WTC11 (cell line): ENCODE results near the gene DNAJC6. TPM values are rescaled to one million over a fixed set of nuclear protein-coding genes. Genes with fewer than 3 reads are reported as not detected.

ENCODE experiments used
- ATAC-seq: fragments of 200-7000 bp; cut with Tn5 transposase; 2 replicates; pipeline ENCODE4 v1.10.0; 2021; ENCODE audit warnings: mild to moderate bottlenecking, moderate library complexity
- CTCF ChIA-PET: fragments of 300-600 bp; sonication (Branson Sonifier 250); formaldehyde crosslinking; loops from one replicate; lab custom pipeline; 2021; ENCODE audit warnings: antibody characterized with exemption; lab: Charles Lee
- POLR2A ChIA-PET: fragments of 350-600 bp; sonication (Branson Sonifier 250); formaldehyde crosslinking; loops from one replicate; lab custom pipeline; 2021; ENCODE audit warnings: antibody characterized with exemption; lab: Charles Lee
- DNase-seq: peaks from one replicate; pipeline ENCODE4 v3.0.0; 2021; ENCODE audit warnings: low spot score
- H3K27ac Mint-ChIP-seq: 2 replicates; pipeline ENCODE4 v1.8.0; 2021; ENCODE audit warnings: mixed read lengths
- H3K27me3 Mint-ChIP-seq: 2 replicates; pipeline ENCODE4 v1.8.0; 2021; ENCODE audit warnings: low read depth, mild to moderate bottlenecking, moderate library complexity, mixed read lengths
- H3K36me3 Mint-ChIP-seq: 2 replicates; pipeline ENCODE4 v1.8.0; 2021; ENCODE audit warnings: mixed read lengths
- H3K4me1 Mint-ChIP-seq: 2 replicates; pipeline ENCODE4 v1.8.0; 2022; ENCODE audit warnings: mixed read lengths
- H3K4me3 Mint-ChIP-seq: 2 replicates; pipeline ENCODE4 v1.8.0; 2021; ENCODE audit warnings: mild to moderate bottlenecking, moderate library complexity, mixed read lengths
- H3K9me3 Mint-ChIP-seq: 2 replicates; pipeline ENCODE4 v1.8.0; 2021; ENCODE audit warnings: mixed read lengths
- ATF2 ChIP-seq: sonication (generic); formaldehyde crosslinking; IDR thresholded peaks from 2 replicates; pipeline ENCODE4 v1.8.1; 2022; ENCODE audit warnings: low read depth, missing genetic modification reagents, borderline replicate concordance
- E2F4 ChIP-seq: sonication (generic); formaldehyde crosslinking; IDR thresholded peaks from 2 replicates; pipeline ENCODE4 v1.8.1; 2022; ENCODE audit warnings: low read depth, mild to moderate bottlenecking, moderate library complexity, missing genetic modification reagents, borderline replicate concordance
- NFATC4 ChIP-seq: fragments of 250-450 bp; sonication (Bioruptor Pico); IDR thresholded peaks from 2 replicates; pipeline ENCODE4 v1.9.0; 2021; ENCODE audit warnings: mild to moderate bottlenecking
- NR1H2 ChIP-seq: sonication (generic); formaldehyde crosslinking; IDR thresholded peaks from 2 replicates; pipeline ENCODE4 v1.9.0; 2021; ENCODE audit warnings: mild to moderate bottlenecking, moderate library complexity, missing genetic modification reagents
- PREB ChIP-seq: sonication (generic); formaldehyde crosslinking; IDR thresholded peaks from 2 replicates; pipeline ENCODE4 v1.8.1; 2022; ENCODE audit warnings: mild to moderate bottlenecking, missing genetic modification reagents, moderate library complexity, borderline replicate concordance
- RORB ChIP-seq: fragments of 250-450 bp; sonication (Bioruptor Pico); IDR thresholded peaks from 2 replicates; pipeline ENCODE4 v1.9.0; 2021; ENCODE audit warnings: mild to moderate bottlenecking
- SOX15 ChIP-seq: fragments of 250-450 bp; sonication (Bioruptor Pico); IDR thresholded peaks from 2 replicates; pipeline ENCODE4 v1.9.0; 2021; ENCODE audit warnings: mild to moderate bottlenecking
- STAT6 ChIP-seq: sonication (generic); formaldehyde crosslinking; conservative IDR thresholded peaks from 2 replicates; pipeline ENCODE4 v1.8.1; 2023; ENCODE audit warnings: mild to moderate bottlenecking, low read depth, missing genetic modification reagents, moderate library complexity
- ZNF281 ChIP-seq: sonication (generic); formaldehyde crosslinking; IDR thresholded peaks from 2 replicates; pipeline ENCODE4 v1.8.0; 2023; ENCODE audit warnings: mild to moderate bottlenecking, missing genetic modification reagents
- ZNF425 ChIP-seq: fragments of 250-450 bp; sonication (Bioruptor Pico); conservative IDR thresholded peaks from 2 replicates; pipeline ENCODE4 v1.9.0; 2021; ENCODE audit warnings: mild to moderate bottlenecking
- total RNA-seq: library from RNA; stranded (reverse); gene quantifications from 3 replicates; pipeline ENCODE4 v1.2.3, GENCODE V29; 2021

Gene DNAJC6
- total RNA-seq, 1 experiment from 2014 or later = 9.1 TPM

- CTCF ChIA-PET = no interaction called here
Observed at GRCh38 chr1:65332821-65333220, 23.5 kb downstream of the DNAJC6 start.

More at GRCh38 chr1:65332821-65333220, 23.5 kb downstream of the DNAJC6 start:
- Mint-ChIP-seq H3K4me1 (no peaks in the 10 kb centered on the region), H3K27ac (no peak overlapping the region), H3K4me3 (no peak overlapping the region), H3K36me3 (peaks cover 7% of the 10 kb centered on the region), H3K9me3 (peaks cover 10% of the 10 kb centered on the region)
- no peak for DNase-seq
- no peak for ATAC-seq
- TF ChIP-seq ZNF425 (no peak), ZNF281 (CRISPR knock-in tag) (no peak), NR1H2 (CRISPR knock-in tag) (no peak), STAT6 (CRISPR knock-in tag) (no peak), NFATC4 (no peak), ATF2 (CRISPR knock-in tag) (no peak), E2F4 (CRISPR knock-in tag) (no peak), PREB (CRISPR knock-in tag) (no peak), SOX15 (CRISPR knock-in tag) (no peak), RORB (CRISPR knock-in tag) (no peak)
- TF ChIP-seq, all 79 proteins: peak for 0
- no peaks in the 10 kb centered on the region for H3K27me3 Mint-ChIP-seq
- POLR2A ChIA-PET = no interaction called here
